ENCODE measurements around the gene FYTTD1. TPM values are rescaled to one million over a fixed set of nuclear protein-coding genes. Genes with fewer than 3 reads are reported as not detected.
"Not testable (repeated sequence)": the region's sequence is repeated elsewhere in the genome, so short reads cannot be mapped to it uniquely, and the experiment has no call there.

The FYTTD1 gene
- total RNA-seq, 1 donor from 2014 or later: 44.0 TPM

DNA sequence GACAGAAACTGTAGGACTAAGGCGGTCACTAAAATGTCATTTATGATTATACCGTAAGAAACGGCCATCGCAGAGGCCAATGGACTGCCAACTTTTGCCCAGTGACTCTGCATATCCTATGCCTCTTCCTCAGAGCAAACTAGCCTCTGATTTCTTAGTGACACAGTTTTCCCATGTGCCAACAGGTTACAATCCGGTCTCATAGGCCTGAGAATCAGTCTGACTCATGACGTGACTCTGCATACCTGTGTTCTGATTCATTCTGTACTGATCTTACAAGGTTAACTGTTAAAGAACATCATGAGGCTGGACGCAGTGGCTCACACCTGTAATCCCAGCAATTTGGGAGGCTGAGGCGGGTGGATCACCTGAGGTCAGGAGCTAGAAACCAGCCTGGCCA lies 30.8 kb upstream of the FYTTD1 start:
- no peaks in the 10 kb centered on the region for H3K9me3 ChIP-seq
- H3K27me3 ChIP-seq: no peaks in the 10 kb centered on the region
- no peak overlapping the region for H3K4me3 ChIP-seq
- intact Hi-C loops (cut with DNase I): no loop called here
- H3K27ac ChIP-seq: no peak overlapping the region
- no peaks in the 10 kb centered on the region for H3K4me1 ChIP-seq
- TF ChIP-seq POLR2A (IDR thresholded peaks at IDR 0.05): no peak
- peak in 1 of 2 donors; percentile 76 for TF ChIP-seq POLR2AphosphoS5 (IDR thresholded peaks at IDR 0.05; ENCODE audit: insufficient read depth in 1 of 2, low read depth in 1 of 2)
- DNase-seq (ENCODE audit: extremely low spot score in 2 of 2): no peak
- H3K36me3 ChIP-seq: peaks cover 0 to 4% of the 10 kb centered on the region in 2 donors

- H3K36me3 ChIP-seq: peaks cover 0 to 4% of the 10 kb centered on the region in 2 donors
- H3K9me3 ChIP-seq: no peaks in the 10 kb centered on the region
- TF ChIP-seq POLR2AphosphoS5 (IDR thresholded peaks at IDR 0.05; ENCODE audit: insufficient read depth in 1 of 2, low read depth in 1 of 2) (no peak), CTCF (IDR thresholded peaks at IDR 0.05) (no peak), POLR2A (IDR thresholded peaks at IDR 0.05) (no peak)
- no peaks in the 10 kb centered on the region for H3K4me1 ChIP-seq
- intact Hi-C loops (cut with DNase I): no loop called here
- H3K4me3 ChIP-seq: no peak overlapping the region
- no peak for DNase-seq (ENCODE audit: extremely low spot score in 2 of 2)
- H3K27ac ChIP-seq: no peak overlapping the region
- no peaks in the 10 kb centered on the region for H3K27me3 ChIP-seq
Measured at GRCh38 chr3:197720694-197721093, 29.0 kb upstream of the FYTTD1 start.

DNA sequence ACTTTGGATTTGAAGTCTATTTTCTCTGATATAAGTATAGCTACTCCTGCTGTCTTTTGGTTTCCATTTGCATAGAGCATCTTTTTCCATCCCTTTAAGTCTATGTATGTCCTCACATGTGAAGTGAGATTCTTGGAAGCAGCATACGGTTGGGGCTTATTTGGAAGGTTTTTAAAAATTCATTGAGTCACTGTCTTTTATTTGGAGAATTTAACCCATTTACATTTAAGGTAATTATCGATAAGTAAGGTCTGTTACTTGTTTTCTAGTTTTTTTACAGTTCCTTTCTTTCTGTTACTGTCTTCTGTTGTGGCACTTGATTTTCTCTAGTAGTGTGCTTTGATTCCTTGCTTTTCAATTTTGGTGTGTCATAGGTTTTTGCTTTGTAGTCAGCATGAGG lies 26.9 kb upstream of the FYTTD1 start:
- no peak overlapping the region for H3K4me3 ChIP-seq
- no peaks in the 10 kb centered on the region for H3K4me1 ChIP-seq
- intact Hi-C loops (cut with DNase I): no loop called here
- no peaks in the 10 kb centered on the region for H3K36me3 ChIP-seq
- TF ChIP-seq POLR2AphosphoS5 (IDR thresholded peaks at IDR 0.05; ENCODE audit: insufficient read depth in 1 of 2, low read depth in 1 of 2) (no peak), POLR2A (IDR thresholded peaks at IDR 0.05) (no peak), CTCF (IDR thresholded peaks at IDR 0.05) (no peak)
- H3K27ac ChIP-seq: no peak overlapping the region
- H3K9me3 ChIP-seq: no peaks in the 10 kb centered on the region
- no peaks in the 10 kb centered on the region for H3K27me3 ChIP-seq
- DNase-seq (ENCODE audit: extremely low spot score in 2 of 2): no peak

- H3K27me3 ChIP-seq; H3K36me3 ChIP-seq; H3K9me3 ChIP-seq; DNase-seq (ENCODE audit: extremely low spot score in 2 of 2); H3K27ac ChIP-seq; intact Hi-C loops (cut with DNase I); H3K4me1 ChIP-seq; H3K4me3 ChIP-seq: not testable (repeated sequence)
Measured at GRCh38 chr3:197727878-197728277, 21.8 kb upstream of the FYTTD1 start.

- H3K36me3 ChIP-seq: no peaks in the 10 kb centered on the region
- no peak overlapping the region for H3K27ac ChIP-seq
- no peak for TF ChIP-seq POLR2A (IDR thresholded peaks at IDR 0.05)
- no peak for TF ChIP-seq POLR2AphosphoS5 (IDR thresholded peaks at IDR 0.05; ENCODE audit: insufficient read depth in 1 of 2, low read depth in 1 of 2)
- TF ChIP-seq CTCF (IDR thresholded peaks at IDR 0.05): no peak
- no peak for DNase-seq (ENCODE audit: extremely low spot score in 2 of 2)
- H3K9me3 ChIP-seq: no peaks in the 10 kb centered on the region
- intact Hi-C loops (cut with DNase I): no loop called here
- no peak overlapping the region for H3K4me3 ChIP-seq
- peaks cover 4% of the 10 kb centered on the region for H3K4me1 ChIP-seq
- no peaks in the 10 kb centered on the region for H3K27me3 ChIP-seq
Measured at GRCh38 chr3:197728487-197728886, 21.2 kb upstream of the FYTTD1 start.

DNA sequence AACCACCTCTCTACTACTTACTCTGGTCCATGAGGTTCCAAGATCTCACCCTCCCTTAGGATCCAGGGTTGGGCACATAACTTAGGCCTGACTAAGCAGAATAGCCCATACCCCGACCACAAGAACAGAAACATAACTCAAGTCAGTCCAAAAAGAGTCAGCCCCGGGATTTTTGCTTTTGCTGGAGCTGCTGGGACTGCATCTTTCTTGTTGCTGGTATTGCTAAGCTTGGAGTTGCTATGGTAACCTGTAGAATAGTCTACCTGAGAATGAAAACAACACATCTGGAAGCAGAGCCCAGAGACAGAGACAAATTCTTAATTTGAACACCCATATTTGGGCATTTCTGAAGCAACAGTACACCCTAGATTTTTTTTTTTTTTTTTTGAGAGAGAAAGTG lies 19.5 kb upstream of the FYTTD1 start:
- no peaks in the 10 kb centered on the region for H3K9me3 ChIP-seq
- H3K27ac ChIP-seq: no peak overlapping the region
- no peaks in the 10 kb centered on the region for H3K36me3 ChIP-seq
- no peak for DNase-seq (ENCODE audit: extremely low spot score in 2 of 2)
- TF ChIP-seq CTCF (IDR thresholded peaks at IDR 0.05) (no peak), POLR2A (IDR thresholded peaks at IDR 0.05) (no peak), POLR2AphosphoS5 (IDR thresholded peaks at IDR 0.05; ENCODE audit: insufficient read depth in 1 of 2, low read depth in 1 of 2) (no peak)
- no peaks in the 10 kb centered on the region for H3K27me3 ChIP-seq
- H3K4me1 ChIP-seq: peaks cover 9% of the 10 kb centered on the region
- intact Hi-C loops (cut with DNase I): no loop called here
- H3K4me3 ChIP-seq: no peak overlapping the region

- H3K4me3 ChIP-seq; DNase-seq (ENCODE audit: extremely low spot score in 2 of 2); intact Hi-C loops (cut with DNase I); H3K9me3 ChIP-seq; H3K27me3 ChIP-seq; H3K36me3 ChIP-seq; H3K27ac ChIP-seq: not testable (repeated sequence)
- H3K4me1 ChIP-seq: peaks cover 15% of the 10 kb centered on the region
Measured at GRCh38 chr3:197730770-197731169, 18.9 kb upstream of the FYTTD1 start.

- H3K9me3 ChIP-seq; H3K4me3 ChIP-seq; intact Hi-C loops (cut with DNase I); DNase-seq (ENCODE audit: extremely low spot score in 2 of 2); H3K27ac ChIP-seq; H3K27me3 ChIP-seq; H3K36me3 ChIP-seq: not testable (repeated sequence)
- peaks cover 20% of the 10 kb centered on the region for H3K4me1 ChIP-seq
Measured at GRCh38 chr3:197731483-197731882, 18.2 kb upstream of the FYTTD1 start.
